Fibroblast of lung (primary cell): ENCODE measurements around the gene CAMTA1.

Experiments
- EZH2 ChIP-seq: IDR thresholded peaks from 2 replicates; pipeline ENCODE4 v1.5.1; 2012; ENCODE audit warnings: low read length, control low read depth, mild to moderate bottlenecking; ENCODE audit errors: missing control alignments
- TF ChIP-seq, protein P1 (sequence below), 2 donors: IDR thresholded peaks in 1 of 2; conservative IDR thresholded peaks in 1 of 2; 1 replicate in 1 of 2; 2 replicates in 1 of 2; pipeline ENCODE4 v1.5.1; 2011 to 2012; ENCODE audit warnings: low read length in 2 of 2, control low read depth in 1 of 2, inconsistent platforms in 1 of 2, low read depth in 1 of 2, mild to moderate bottlenecking in 1 of 2

- TF ChIP-seq, protein P1, sequence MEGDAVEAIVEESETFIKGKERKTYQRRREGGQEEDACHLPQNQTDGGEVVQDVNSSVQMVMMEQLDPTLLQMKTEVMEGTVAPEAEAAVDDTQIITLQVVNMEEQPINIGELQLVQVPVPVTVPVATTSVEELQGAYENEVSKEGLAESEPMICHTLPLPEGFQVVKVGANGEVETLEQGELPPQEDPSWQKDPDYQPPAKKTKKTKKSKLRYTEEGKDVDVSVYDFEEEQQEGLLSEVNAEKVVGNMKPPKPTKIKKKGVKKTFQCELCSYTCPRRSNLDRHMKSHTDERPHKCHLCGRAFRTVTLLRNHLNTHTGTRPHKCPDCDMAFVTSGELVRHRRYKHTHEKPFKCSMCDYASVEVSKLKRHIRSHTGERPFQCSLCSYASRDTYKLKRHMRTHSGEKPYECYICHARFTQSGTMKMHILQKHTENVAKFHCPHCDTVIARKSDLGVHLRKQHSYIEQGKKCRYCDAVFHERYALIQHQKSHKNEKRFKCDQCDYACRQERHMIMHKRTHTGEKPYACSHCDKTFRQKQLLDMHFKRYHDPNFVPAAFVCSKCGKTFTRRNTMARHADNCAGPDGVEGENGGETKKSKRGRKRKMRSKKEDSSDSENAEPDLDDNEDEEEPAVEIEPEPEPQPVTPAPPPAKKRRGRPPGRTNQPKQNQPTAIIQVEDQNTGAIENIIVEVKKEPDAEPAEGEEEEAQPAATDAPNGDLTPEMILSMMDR (conservative IDR thresholded peaks at IDR 0.05 in 1 of 2, IDR thresholded peaks at IDR 0.05 in 1 of 2; ENCODE audit: low read depth in 1 of 2, low read length in 2 of 2) = no peak
- no peak for TF ChIP-seq EZH2
Observed at GRCh38 chr1:6976044-6976375, 190.8 kb downstream of the CAMTA1 start.
